NCI-H1048 (cell line): ENCODE data around the gene EHMT1.
"Not testable (repeated sequence)": the region's sequence is repeated elsewhere in the genome, so short reads cannot be mapped to it uniquely, and the experiment has no call there.

ENCODE experiments used
- DNase-seq: peaks from one replicate; lab custom pipeline; 2025; lab: John Stamatoyannopoulos, UW

EHMT1 gene

GRCh38 chr9:137590469-137591383 is 28.1 kb upstream of the EHMT1 start, which contains the start of gene ZMYND19:
Gene ZMYND19 (minus strand): TSS chr9:137590512. CDS start chr9:137590263, 249 bp downstream.
- peak; percentile 77 for DNase-seq

- DNase-seq: no peak
These were observed 26.0 kb upstream of the EHMT1 start for GRCh38 chr9:137592767-137593166.

GRCh38 chr9:137593176-137593575 is 25.6 kb upstream of the EHMT1 start:
- no peak for DNase-seq

GRCh38 chr9:137596577-137596976 is 22.2 kb upstream of the EHMT1 start:
- DNase-seq: not testable (repeated sequence)

- DNase-seq: no peak
These were observed 19.9 kb upstream of the EHMT1 start for GRCh38 chr9:137598943-137599342.

GRCh38 chr9:137602661-137603060 is 16.1 kb upstream of the EHMT1 start:
- DNase-seq: no peak

GRCh38 chr9:137603879-137604278 is 14.9 kb upstream of the EHMT1 start:
- no peak for DNase-seq

- DNase-seq: no peak
These were observed 14.3 kb upstream of the EHMT1 start for GRCh38 chr9:137604345-137605086.

GRCh38 chr9:137605121-137606004 is 13.4 kb upstream of the EHMT1 start, which contains the start of gene ARRDC1:
Gene ARRDC1 (plus strand): TSS chr9:137605686. CDS start chr9:137605718, 32 bp downstream.
- DNase-seq: peak; percentile 92

- DNase-seq: no peak
These were observed 12.7 kb upstream of the EHMT1 start for GRCh38 chr9:137606005-137606621.

GRCh38 chr9:137606734-137607138 is 12.1 kb upstream of the EHMT1 start:
- DNase-seq: no peak

GRCh38 chr9:137607141-137607857 is 11.5 kb upstream of the EHMT1 start:
- no peak for DNase-seq

GRCh38 chr9:137610944-137611343 is 7.9 kb upstream of the EHMT1 start:
- DNase-seq: no peak

GRCh38 chr9:137611623-137612609 is 6.9 kb upstream of the EHMT1 start:
- no peak for DNase-seq

- DNase-seq: no peak
These were observed 6.1 kb upstream of the EHMT1 start for GRCh38 chr9:137612741-137613142.

GRCh38 chr9:137613259-137613658 is 5.5 kb upstream of the EHMT1 start:
- no peak for DNase-seq

- no peak for DNase-seq
These were observed 4.9 kb upstream of the EHMT1 start for GRCh38 chr9:137613738-137614523.

- no peak for DNase-seq
These were observed 4.0 kb upstream of the EHMT1 start for GRCh38 chr9:137614631-137615386.
